Ishikawa (cell line): Measurements from ENCODE around the gene MUC5AC.

Experiments used
- CEBPB ChIP-seq: IDR thresholded peaks from 2 replicates; pipeline ENCODE4 v1.6.1; 2012
- CREB1 ChIP-seq: IDR thresholded peaks from 2 replicates; pipeline ENCODE4 v1.6.1; 2012; ENCODE audit warnings: low read depth
- EGR1 ChIP-seq: IDR thresholded peaks from 2 replicates; pipeline ENCODE4 v1.6.1; 2012
- EP300 ChIP-seq: IDR thresholded peaks from 2 replicates; pipeline ENCODE4 v1.6.1; 2012; ENCODE audit warnings: borderline replicate concordance
- FOXM1 ChIP-seq: IDR thresholded peaks from 2 replicates; pipeline ENCODE4 v1.6.1; 2012; ENCODE audit warnings: low read depth, borderline replicate concordance
- MAX ChIP-seq: IDR thresholded peaks from 2 replicates; pipeline ENCODE4 v1.6.1; 2012
- REST ChIP-seq: IDR thresholded peaks from 2 replicates; pipeline ENCODE4 v1.6.1; 2012; ENCODE audit warnings: low read depth, mild to moderate bottlenecking
- TAF1 ChIP-seq: IDR thresholded peaks from 2 replicates; pipeline ENCODE4 v1.6.1; 2012; ENCODE audit warnings: low read depth, mild to moderate bottlenecking
- YY1 ChIP-seq: IDR thresholded peaks from 2 replicates; pipeline ENCODE4 v1.6.1; 2012; ENCODE audit warnings: low read depth
- ZBTB7A ChIP-seq: IDR thresholded peaks from 2 replicates; pipeline ENCODE4 v1.6.1; 2012; ENCODE audit warnings: low read depth

- TF ChIP-seq MAX (no peak), TAF1 (no peak), EP300 (no peak), CREB1 (no peak), REST (no peak), FOXM1 (no peak), EGR1 (no peak), YY1 (no peak), ZBTB7A (no peak), CEBPB (no peak)
These were observed 39.8 kb upstream of the MUC5AC start for GRCh38 chr11:1117992-1118391.
